GM12892 (cell line): ENCODE results near the gene PLXNB3.
A peak's percentile ranks its signal among the peaks of the same experiment; 100 is the strongest.
"Not testable (repeated sequence)": the region's sequence is repeated elsewhere in the genome, so short reads cannot be mapped to it uniquely, and the experiment has no call there.

Experiments used
- DNase-seq: peaks from one replicate; pipeline ENCODE4 v3.0.0; 2011; ENCODE audit not compliant: insufficient read length
- FAIRE-seq: peaks from 2 replicates; lab custom pipeline; 2011; peaks lifted over from hg19 to GRCh38; lab: Jason Lieb, UNC
- POLR2A ChIP-seq: IDR thresholded peaks from 2 replicates; pipeline ENCODE4 v1.6.1; 2011; ENCODE audit warnings: low read depth, low read length, control low read depth
- POLR2AphosphoS5 ChIP-seq: IDR thresholded peaks from 2 replicates; pipeline ENCODE4 v1.6.1; 2011; ENCODE audit warnings: low read depth, low read length, control low read depth
- TAF1 ChIP-seq: IDR thresholded peaks from 2 replicates; pipeline ENCODE4 v1.6.1; 2011; ENCODE audit warnings: low read depth, mild to moderate bottlenecking, control low read depth, low read length, borderline replicate concordance

Gene PLXNB3

GRCh38 chrX:153744210-153745066 is 19.6 kb upstream of the PLXNB3 start:
- DNase-seq, result no peak
- no peak for FAIRE-seq
- TF ChIP-seq POLR2A (no peak), TAF1 (no peak), POLR2AphosphoS5 (no peak)

GRCh38 chrX:153745067-153745433 is 19.0 kb upstream of the PLXNB3 start:
- DNase-seq, FAIRE-seq: not testable (repeated sequence)

GRCh38 chrX:153746359-153746758 is 17.7 kb upstream of the PLXNB3 start:
- no peak for TF ChIP-seq POLR2AphosphoS5
- no peak for TF ChIP-seq POLR2A
- TF ChIP-seq TAF1, result no peak
- FAIRE-seq (no peak), DNase-seq (no peak)

GRCh38 chrX:153746991-153747390 is 17.1 kb upstream of the PLXNB3 start:
- FAIRE-seq, DNase-seq: not testable (repeated sequence)

- FAIRE-seq, result not testable (repeated sequence)
Observed at GRCh38 chrX:153749017-153749416, 15.0 kb upstream of the PLXNB3 start.

GRCh38 chrX:153750127-153750774 is 13.8 kb upstream of the PLXNB3 start:
- FAIRE-seq (no peak), DNase-seq (no peak)
- no peak for TF ChIP-seq TAF1
- TF ChIP-seq POLR2A, result no peak
- TF ChIP-seq POLR2AphosphoS5, result no peak

More at GRCh38 chrX:153749017-153749416, 15.0 kb upstream of the PLXNB3 start:
- DNase-seq, result not testable (repeated sequence)

- DNase-seq, result no peak
- TF ChIP-seq POLR2A, result no peak
- TF ChIP-seq POLR2AphosphoS5, result no peak
- no peak for TF ChIP-seq TAF1
- FAIRE-seq, result no peak
Observed at GRCh38 chrX:153755136-153755535, 8.9 kb upstream of the PLXNB3 start.

- DNase-seq (no peak), FAIRE-seq (no peak)
- TF ChIP-seq POLR2A (no peak), TAF1 (no peak), POLR2AphosphoS5 (no peak)
Observed at GRCh38 chrX:153761863-153762262, 2.2 kb upstream of the PLXNB3 start.

GRCh38 chrX:153762626-153763173 is 1.3 kb upstream of the PLXNB3 start:
- TF ChIP-seq POLR2AphosphoS5 (no peak), POLR2A (no peak), TAF1 (no peak)
- FAIRE-seq, result no peak

GRCh38 chrX:153763298-153763932 is 634 bp upstream of the PLXNB3 start:
- FAIRE-seq (no peak), DNase-seq (peak; percentile 22)
- TF ChIP-seq TAF1 (no peak), POLR2AphosphoS5 (no peak)

More at GRCh38 chrX:153762626-153763173, 1.3 kb upstream of the PLXNB3 start:
- no peak for DNase-seq

- TF ChIP-seq TAF1 (no peak), POLR2A (no peak), POLR2AphosphoS5 (no peak)
- FAIRE-seq (no peak), DNase-seq (peak; percentile 19)
Observed at GRCh38 chrX:153764786-153765137, 713 bp downstream of the PLXNB3 start.
